ENCODE measurements around the gene CDPF1. TPM values are rescaled to one million over a fixed set of nuclear protein-coding genes. Genes with fewer than 3 reads are reported as not detected.
"Not testable (repeated sequence)": the region's sequence is repeated elsewhere in the genome, so short reads cannot be mapped to it uniquely, and the experiment has no call there.

The CDPF1 gene
- total and polyA plus RNA-seq, 2 of the 13 experiments (the other 11 are each of a cell fraction or from before 2014, with no cell fraction given): 5.2 to 8.1 TPM

GRCh38 chr22:46198806-46199205, 51.3 kb downstream of the CDPF1 start:
- DNase-seq (ENCODE audit: low spot score); H2AFZ ChIP-seq (ENCODE audit: low read length); H3K79me2 ChIP-seq (ENCODE audit: insufficient read depth, low read length); H3K9me3 ChIP-seq (ENCODE audit: low read length); POLR2A ChIA-PET; CTCF ChIA-PET (ENCODE audit: low intra/inter-chr PET ratio, low total read pairs); H3K4me3 ChIP-seq (replicated peaks in 1 of 3; ENCODE audit: insufficient read depth in 1 of 3, low read depth in 2 of 3, low read length in 3 of 3); H4K20me1 ChIP-seq (ENCODE audit: insufficient read depth, low read length); in situ Hi-C loops (cut with HindIII; ENCODE audit: extremely low pct_ligation_motif_present, low pct_unique_long_range_greater_than_20kb); intact Hi-C loops (cut with micrococcal nuclease; ENCODE audit: unreplicated experiment); H3K27ac ChIP-seq (ENCODE audit: extremely low read length, insufficient read depth, low read length); ATAC-seq; H3K4me2 ChIP-seq (ENCODE audit: low read depth, low read length); H3K9ac ChIP-seq (ENCODE audit: insufficient read depth, low read depth, low read length); BruUV-seq (replicated peaks); H3K27me3 ChIP-seq (ENCODE audit: control insufficient read depth in 1 of 2, insufficient read depth in 2 of 2, low read length in 2 of 2); FAIRE-seq: not testable (repeated sequence)
- Histone ChIP-seq H3K4me1 (ENCODE audit: insufficient read depth, low read length) (peaks cover 27% of the 10 kb centered on the region), H3K36me3 (replicated peaks in 1 of 2; ENCODE audit: control insufficient read depth in 1 of 2, insufficient read depth in 2 of 2, low read length in 2 of 2) (peaks cover 1 to 29% of the 10 kb centered on the region in 2 experiments; a peak in 4 of 5 replicates)
- WGBS (ENCODE audit: low lambda C conversion rate): 97% methylated on average over 18 of the region's 18 CpGs

DNA sequence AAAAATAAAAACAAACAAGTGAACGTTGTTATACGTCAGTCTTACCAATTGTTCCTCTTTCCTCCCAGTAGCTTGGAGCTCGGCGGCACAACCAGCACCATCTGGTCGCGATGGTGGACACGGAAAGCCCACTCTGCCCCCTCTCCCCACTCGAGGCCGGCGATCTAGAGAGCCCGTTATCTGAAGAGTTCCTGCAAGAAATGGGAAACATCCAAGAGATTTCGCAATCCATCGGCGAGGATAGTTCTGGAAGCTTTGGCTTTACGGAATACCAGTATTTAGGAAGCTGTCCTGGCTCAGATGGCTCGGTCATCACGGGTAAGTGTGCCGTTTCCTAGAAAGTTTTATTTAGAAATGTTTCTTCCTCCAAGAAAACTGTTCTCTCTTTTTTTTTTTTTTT, 51.8 kb downstream of the CDPF1 start:
- Histone ChIP-seq H3K36me3 (replicated peaks in 1 of 2; ENCODE audit: control insufficient read depth in 1 of 2, insufficient read depth in 2 of 2, low read length in 2 of 2) (peaks cover 1 to 24% of the 10 kb centered on the region in 2 experiments; a peak in 4 of 5 replicates), H2AFZ (ENCODE audit: low read length) (no peak overlapping the region), H3K4me1 (ENCODE audit: insufficient read depth, low read length) (peaks cover 29% of the 10 kb centered on the region), H3K27me3 (ENCODE audit: control insufficient read depth in 1 of 2, insufficient read depth in 2 of 2, low read length in 2 of 2) (no peaks in the 10 kb centered on the region), H3K4me3 (replicated peaks in 1 of 3; ENCODE audit: insufficient read depth in 1 of 3, low read depth in 2 of 3, low read length in 3 of 3) (no peak overlapping the region), H4K20me1 (ENCODE audit: insufficient read depth, low read length) (peaks cover 9% of the 10 kb centered on the region; the same call in 1 of the 2 replicates), H3K9ac (ENCODE audit: insufficient read depth, low read depth, low read length) (no peak overlapping the region), H3K27ac (ENCODE audit: extremely low read length, insufficient read depth, low read length) (no peak overlapping the region), H3K79me2 (ENCODE audit: insufficient read depth, low read length) (no peaks in the 10 kb centered on the region), H3K4me2 (ENCODE audit: low read depth, low read length) (no peak overlapping the region), H3K9me3 (ENCODE audit: low read length) (no peaks in the 10 kb centered on the region)
- in situ Hi-C loops (cut with HindIII; ENCODE audit: extremely low pct_ligation_motif_present, low pct_unique_long_range_greater_than_20kb) (no loop called here), intact Hi-C loops (cut with micrococcal nuclease; ENCODE audit: unreplicated experiment) (no loop called here)
- POLR2A ChIA-PET: no interaction called here
- ATAC-seq (no peak), FAIRE-seq (no peak), DNase-seq (ENCODE audit: low spot score) (no peak)
- TF ChIP-seq AHR (CRISPR knock-in tag; IDR thresholded peaks at IDR 0.05): no peak
- TF ChIP-seq CEBPB (IDR thresholded peaks at IDR 0.05; ENCODE audit: borderline replicate concordance, low read depth, low read length): peak; percentile 88
- whole genome bisulfite sequencing (ENCODE audit: low lambda C conversion rate): 96% methylated on average over 18 of the region's 18 CpGs
- CTCF ChIA-PET (ENCODE audit: low intra/inter-chr PET ratio, low total read pairs): no interaction called here
- no TSS peak for BruUV-seq (replicated peaks)

All from HepG2 (cell line).